GM12872 (cell line): ENCODE data around the gene HERC3.

ENCODE experiments used
- CTCF ChIP-seq: IDR thresholded peaks from 3 replicates; pipeline ENCODE4 v1.5.1; 2011; ENCODE audit warnings: low read depth, mild to moderate bottlenecking, low read length, moderate library complexity; ENCODE audit not compliant: insufficient read depth

Gene HERC3

GRCh38 chr4:88750369-88750768 lies 158.1 kb downstream of the HERC3 start:
- no peak for TF ChIP-seq CTCF

- no peak for TF ChIP-seq CTCF
Measured at GRCh38 chr4:88751258-88752075, 159.2 kb downstream of the HERC3 start.

- TF ChIP-seq CTCF: no peak
Measured at GRCh38 chr4:88752076-88752463, 159.8 kb downstream of the HERC3 start.

GRCh38 chr4:88752754-88753153 lies 160.5 kb downstream of the HERC3 start:
- no peak for TF ChIP-seq CTCF

GRCh38 chr4:88753658-88754571 lies 161.6 kb downstream of the HERC3 start:
- no peak for TF ChIP-seq CTCF

GRCh38 chr4:88754796-88755195 lies 162.5 kb downstream of the HERC3 start:
- no peak for TF ChIP-seq CTCF

- no peak for TF ChIP-seq CTCF
Measured at GRCh38 chr4:88755454-88755853, 163.2 kb downstream of the HERC3 start.
